Caco-2 (cell line): ENCODE data around the gene TMEM132C. TPM values are rescaled to one million over a fixed set of nuclear protein-coding genes. Genes with fewer than 3 reads are reported as not detected.

Experiments used
- BruUV-seq: library from RNA; stranded (reverse); fragments of 400-500 nt; replicated peaks from 2 replicates; lab custom pipeline; 2021; lab: Mats Ljungman, UMichigan
- CTCF ChIA-PET: fragments of 300-600 bp; sonication (Branson Sonifier 250); formaldehyde crosslinking; loops from one replicate; lab custom pipeline; 2022; ENCODE audit warnings: antibody characterized with exemption; lab: Charles Lee
- POLR2A ChIA-PET: fragments of 300-600 bp; sonication (Branson Sonifier 250); formaldehyde crosslinking; loops from one replicate; lab custom pipeline; 2022; ENCODE audit warnings: antibody characterized with exemption; lab: Charles Lee
- DNase-seq, 2 experiments: peaks; one replicate each; pipeline versions ENCODE4 v3.0.0 to v3.0.0-alpha.2; 2020 to 2022
- H3K27me3 ChIP-seq: replicated peaks from 2 replicates; pipeline ENCODE4 v1.6.0; 2011; ENCODE audit warnings: low read length; ENCODE audit not compliant: control insufficient read depth, insufficient read depth
- H3K36me3 ChIP-seq: 2 replicates; pipeline ENCODE4 v1.5.1; 2011; ENCODE audit warnings: low read length; ENCODE audit not compliant: control insufficient read depth, insufficient read depth
- H3K4me1 ChIP-seq: fragments of 250-450 bp; sonication (Bioruptor Pico); 2 replicates; pipeline ENCODE4 v1.5.1; 2020; ENCODE audit warnings: mild to moderate bottlenecking
- H3K4me3 ChIP-seq: 2 replicates; pipeline ENCODE4 v1.5.1; 2011; ENCODE audit warnings: low read depth, mild to moderate bottlenecking, control low read depth, low read length
- H3K9me3 ChIP-seq: fragments of 250-450 bp; sonication (Bioruptor Pico); 2 replicates; pipeline ENCODE4 v1.5.1; 2020; ENCODE audit warnings: mild to moderate bottlenecking, moderate library complexity
- H3K27ac Mint-ChIP-seq: one replicate; pipeline ENCODE4 v1.8.0; 2022; ENCODE audit warnings: mixed read lengths; ENCODE audit not compliant: unreplicated experiment
- H3K27me3 Mint-ChIP-seq: one replicate; pipeline ENCODE4 v1.8.0; 2022; ENCODE audit warnings: mixed read lengths; ENCODE audit not compliant: insufficient read depth, unreplicated experiment
- H3K36me3 Mint-ChIP-seq: one replicate; pipeline ENCODE4 v1.8.0; 2022; ENCODE audit warnings: mild to moderate bottlenecking, mixed read lengths; ENCODE audit not compliant: insufficient read depth, unreplicated experiment
- H3K4me1 Mint-ChIP-seq: one replicate; pipeline ENCODE4 v1.8.0; 2022; ENCODE audit warnings: low read depth, mixed read lengths; ENCODE audit not compliant: unreplicated experiment
- H3K4me3 Mint-ChIP-seq: one replicate; pipeline ENCODE4 v1.8.0; 2022; ENCODE audit warnings: mild to moderate bottlenecking, moderate library complexity, mixed read lengths; ENCODE audit not compliant: unreplicated experiment
- H3K9me3 Mint-ChIP-seq: one replicate; pipeline ENCODE4 v1.8.0; 2022; ENCODE audit warnings: mixed read lengths; ENCODE audit not compliant: unreplicated experiment
- CTCF ChIP-seq, 2 experiments: fragments of 200-600 bp in 1 of 2; IDR thresholded peaks; 1 replicate in 1 of 2; 2 replicates in 1 of 2; pipeline versions ENCODE4 v1.5.1 to v1.8.0; 2011 to 2022; ENCODE audit warnings: antibody characterized with exemption in 1 of 2, control low read depth in 1 of 2, inconsistent platforms in 1 of 2, low read depth in 1 of 2, low read length in 1 of 2, mild to moderate bottlenecking in 1 of 2, moderate library complexity in 1 of 2; ENCODE audit not compliant: insufficient read depth in 1 of 2, severe bottlenecking in 1 of 2, unreplicated experiment in 1 of 2
- intact Hi-C: fragments of 100-400 bp; cut with micrococcal nuclease; formaldehyde crosslinking; loops from one replicate; pipeline ENCODE4 v1.10.0; 2022; ENCODE audit not compliant: unreplicated experiment
- total RNA-seq: library from RNA; stranded (reverse); gene quantifications from 2 replicates; pipeline ENCODE4 v1.2.3, GENCODE V29; 2022

Gene TMEM132C
- total RNA-seq, 1 experiment from 2014 or later = not detected

- ChIA-PET CTCF (no interaction called here), POLR2A (no interaction called here)
- no peaks in the 10 kb centered on the region for H3K27me3 Mint-ChIP-seq
- no peak overlapping the region for H3K4me3 Mint-ChIP-seq
- H3K27ac Mint-ChIP-seq = no peak overlapping the region
- no TSS peak for BruUV-seq
- H3K4me1 ChIP-seq = no peaks in the 10 kb centered on the region
- H3K27me3 ChIP-seq = no peaks in the 10 kb centered on the region
- no peaks in the 10 kb centered on the region; the same call in 1 of the 2 replicates for H3K9me3 ChIP-seq
- H3K4me3 ChIP-seq = no peak overlapping the region
- intact Hi-C loops = no loop called here
- H3K36me3 Mint-ChIP-seq = no peaks in the 10 kb centered on the region
- no peak for TF ChIP-seq CTCF (IDR thresholded peaks at IDR 0.05; ENCODE audit: insufficient read depth in 1 of 2, low read depth in 1 of 2, low read length in 1 of 2, severe bottlenecking in 1 of 2, unreplicated experiment in 1 of 2)
- no peaks in the 10 kb centered on the region for H3K36me3 ChIP-seq
- no peaks in the 10 kb centered on the region for H3K4me1 Mint-ChIP-seq
- peaks cover 25% of the 10 kb centered on the region for H3K9me3 Mint-ChIP-seq
- no peak for DNase-seq
Observed at GRCh38 chr12:128356547-128356946, 89.6 kb downstream of the TMEM132C start.

- no TSS peak for BruUV-seq
- Histone ChIP-seq H3K9me3 (no peaks in the 10 kb centered on the region), H3K36me3 (no peaks in the 10 kb centered on the region), H3K27me3 (no peaks in the 10 kb centered on the region), H3K4me3 (no peak overlapping the region), H3K4me1 (no peaks in the 10 kb centered on the region)
- DNase-seq = no peak
- no peak overlapping the region for H3K27ac Mint-ChIP-seq
- intact Hi-C loops = no loop called here
- no peaks in the 10 kb centered on the region for H3K9me3 Mint-ChIP-seq
- no peak for TF ChIP-seq CTCF (IDR thresholded peaks at IDR 0.05; ENCODE audit: insufficient read depth in 1 of 2, low read depth in 1 of 2, low read length in 1 of 2, severe bottlenecking in 1 of 2, unreplicated experiment in 1 of 2)
- ChIA-PET POLR2A (no interaction called here), CTCF (no interaction called here)
- no peak overlapping the region for H3K4me3 Mint-ChIP-seq
- no peaks in the 10 kb centered on the region for H3K36me3 Mint-ChIP-seq
- no peaks in the 10 kb centered on the region for H3K27me3 Mint-ChIP-seq
- no peaks in the 10 kb centered on the region for H3K4me1 Mint-ChIP-seq
Observed at GRCh38 chr12:128361400-128361995, 94.5 kb downstream of the TMEM132C start.

GRCh38 chr12:128365032-128365431 is 98.1 kb downstream of the TMEM132C start:
- no peaks in the 10 kb centered on the region for H3K27me3 ChIP-seq
- BruUV-seq = no TSS peak
- intact Hi-C loops = no loop called here
- no peak for DNase-seq
- no peaks in the 10 kb centered on the region for H3K36me3 ChIP-seq
- no peak overlapping the region for H3K4me3 ChIP-seq
- TF ChIP-seq CTCF (IDR thresholded peaks at IDR 0.05; ENCODE audit: insufficient read depth in 1 of 2, low read depth in 1 of 2, low read length in 1 of 2, severe bottlenecking in 1 of 2, unreplicated experiment in 1 of 2) = no peak
- H3K4me1 ChIP-seq = no peaks in the 10 kb centered on the region
- no peak overlapping the region for H3K4me3 Mint-ChIP-seq
- no peak overlapping the region for H3K27ac Mint-ChIP-seq
- no peaks in the 10 kb centered on the region for H3K9me3 ChIP-seq
- no peaks in the 10 kb centered on the region for H3K36me3 Mint-ChIP-seq
- ChIA-PET POLR2A (no interaction called here), CTCF (no interaction called here)
- peaks cover 3% of the 10 kb centered on the region for H3K27me3 Mint-ChIP-seq
- H3K4me1 Mint-ChIP-seq = no peaks in the 10 kb centered on the region
- no peaks in the 10 kb centered on the region for H3K9me3 Mint-ChIP-seq
